PFSK-1 (cell line): ENCODE measurements around the gene ADCK2.

Source experiments
- FOXP2 ChIP-seq: optimal IDR thresholded peaks from 2 replicates; pipeline ENCODE3; 2011; ENCODE audit warnings: borderline replicate concordance, control low read depth, inconsistent platforms; ENCODE audit not compliant: insufficient read depth; ENCODE audit errors: extremely low read length, extremely low read depth
- POLR2AphosphoS5 ChIP-seq: IDR thresholded peaks from 2 replicates; pipeline ENCODE4 v1.6.1; 2012; ENCODE audit warnings: low read depth, mild to moderate bottlenecking, control low read depth, low read length, moderate library complexity
- REST ChIP-seq, 2 experiments: IDR thresholded peaks; 2 replicates each; pipeline versions ENCODE4 v1.6.1 to v1.8.0; 2011 to 2012; ENCODE audit warnings: low read depth in 2 of 2, low read length in 2 of 2, control low read depth in 1 of 2, inconsistent platforms in 1 of 2, mild to moderate bottlenecking in 1 of 2, moderate library complexity in 1 of 2; ENCODE audit not compliant: insufficient read depth in 1 of 2
- SIN3A ChIP-seq: IDR thresholded peaks from 2 replicates; pipeline ENCODE4 v1.6.1; 2012; ENCODE audit warnings: mild to moderate bottlenecking, low read length, moderate library complexity, borderline replicate concordance; ENCODE audit not compliant: insufficient read depth
- TAF1 ChIP-seq: IDR thresholded peaks from 2 replicates; pipeline ENCODE4 v1.6.1; 2012; ENCODE audit warnings: low read length, control low read depth, borderline replicate concordance; ENCODE audit not compliant: insufficient read depth

The ADCK2 gene

DNA sequence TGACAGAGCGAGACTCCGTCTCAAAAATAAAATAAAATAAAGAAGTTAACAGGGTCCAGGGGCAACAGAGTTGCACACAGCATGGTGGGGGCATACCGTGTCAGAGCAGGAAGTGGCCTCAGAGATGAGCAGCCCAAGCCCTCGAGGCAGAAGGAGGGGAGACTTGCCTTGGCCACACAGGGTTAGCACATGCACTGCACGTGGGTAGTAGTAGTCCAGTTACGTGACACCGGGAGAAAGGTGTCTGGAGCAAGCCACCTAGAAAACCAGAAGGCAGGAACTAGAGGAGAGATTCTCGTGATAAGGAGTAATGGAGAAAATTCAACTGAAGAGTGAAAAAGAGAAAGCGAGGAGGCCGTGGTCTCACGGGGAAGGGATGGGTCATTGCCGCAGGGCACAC lies 22.4 kb upstream of the ADCK2 start:
- no peak for TF ChIP-seq POLR2AphosphoS5
- no peak for TF ChIP-seq FOXP2
- TF ChIP-seq SIN3A = no peak
- no peak for TF ChIP-seq REST (IDR thresholded peaks at IDR 0.05; ENCODE audit: insufficient read depth in 1 of 2, low read depth in 2 of 2, low read length in 2 of 2)
- TF ChIP-seq TAF1 = no peak

- no peak for TF ChIP-seq POLR2AphosphoS5
- TF ChIP-seq FOXP2 = no peak
- no peak for TF ChIP-seq TAF1
- no peak for TF ChIP-seq SIN3A
- no peak for TF ChIP-seq REST (IDR thresholded peaks at IDR 0.05; ENCODE audit: insufficient read depth in 1 of 2, low read depth in 2 of 2, low read length in 2 of 2)
Observed at GRCh38 chr7:140653319-140654108, 19.2 kb upstream of the ADCK2 start.

DNA sequence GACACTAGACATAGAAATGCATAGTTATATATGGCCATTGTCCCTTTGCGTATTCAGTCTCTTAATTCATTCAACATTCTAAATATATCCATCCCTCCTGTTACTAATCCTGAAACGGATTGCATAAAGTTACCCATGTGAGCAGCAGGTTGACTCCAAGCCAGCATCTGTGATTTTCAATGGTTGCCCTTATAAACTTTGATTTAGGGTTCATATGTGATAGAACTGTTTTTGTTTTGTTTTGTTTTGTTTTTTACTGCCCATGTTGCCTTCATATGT lies 18.7 kb upstream of the ADCK2 start:
- TF ChIP-seq SIN3A (no peak), POLR2AphosphoS5 (no peak), FOXP2 (no peak), REST (IDR thresholded peaks at IDR 0.05; ENCODE audit: insufficient read depth in 1 of 2, low read depth in 2 of 2, low read length in 2 of 2) (no peak), TAF1 (no peak)

- no peak for TF ChIP-seq FOXP2
- no peak for TF ChIP-seq POLR2AphosphoS5
- no peak for TF ChIP-seq TAF1
- no peak for TF ChIP-seq SIN3A
- no peak for TF ChIP-seq REST (IDR thresholded peaks at IDR 0.05; ENCODE audit: insufficient read depth in 1 of 2, low read depth in 2 of 2, low read length in 2 of 2)
Observed at GRCh38 chr7:140654661-140655060, 18.1 kb upstream of the ADCK2 start.
